Measurements from ENCODE around the gene ZNF195. TPM values are rescaled to one million over a fixed set of nuclear protein-coding genes. Genes with fewer than 3 reads are reported as not detected.
A peak's percentile ranks its signal among the peaks of the same experiment; 100 is the strongest.

The ZNF195 gene
- total and polyA plus RNA-seq, 4 donors: 13.2 to 29.6 (median 19.6) TPM

DNA sequence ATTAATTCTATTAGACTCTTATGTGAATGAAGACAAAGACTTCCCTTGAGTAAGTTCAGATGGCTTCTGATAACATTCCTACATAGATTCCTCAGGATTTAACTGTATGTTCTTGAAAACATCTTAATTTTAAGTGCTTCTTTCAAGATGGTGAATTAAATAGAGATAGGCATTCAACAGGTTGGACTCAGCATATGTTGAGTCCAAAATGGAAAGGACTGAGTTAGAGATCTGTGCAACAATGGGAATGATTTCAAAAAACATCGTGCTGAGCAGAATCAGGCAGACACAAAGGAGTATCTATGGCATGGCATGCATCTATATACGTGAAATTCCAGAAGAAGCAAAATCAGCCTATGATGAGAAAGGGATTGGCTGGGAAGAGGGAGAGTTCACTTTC is 36.2 kb downstream of the ZNF195 start:
- H3K27ac ChIP-seq (ENCODE audit: low read depth in 1 of 2, low read length in 1 of 2): no peak overlapping the region
- no peaks in the 10 kb centered on the region for H3K36me3 ChIP-seq (ENCODE audit: control insufficient read depth in 4 of 4, insufficient read depth in 4 of 4, low read length in 4 of 4)
- H3K9me3 ChIP-seq (ENCODE audit: control insufficient read depth in 4 of 4, insufficient read depth in 3 of 4, low read length in 3 of 4): peaks cover 0 to 8% (median 3%) of the 10 kb centered on the region in 4 donors
- H3K9ac ChIP-seq (ENCODE audit: insufficient read depth in 1 of 2, low read length in 2 of 2): no peak overlapping the region
- no peak for ATAC-seq (ENCODE audit: insufficient read depth, low FRiP score)
- WGBS, 2 donors: 79 to 80% methylated on average over 2 of the region's 2 CpGs
- TF ChIP-seq, protein P1, sequence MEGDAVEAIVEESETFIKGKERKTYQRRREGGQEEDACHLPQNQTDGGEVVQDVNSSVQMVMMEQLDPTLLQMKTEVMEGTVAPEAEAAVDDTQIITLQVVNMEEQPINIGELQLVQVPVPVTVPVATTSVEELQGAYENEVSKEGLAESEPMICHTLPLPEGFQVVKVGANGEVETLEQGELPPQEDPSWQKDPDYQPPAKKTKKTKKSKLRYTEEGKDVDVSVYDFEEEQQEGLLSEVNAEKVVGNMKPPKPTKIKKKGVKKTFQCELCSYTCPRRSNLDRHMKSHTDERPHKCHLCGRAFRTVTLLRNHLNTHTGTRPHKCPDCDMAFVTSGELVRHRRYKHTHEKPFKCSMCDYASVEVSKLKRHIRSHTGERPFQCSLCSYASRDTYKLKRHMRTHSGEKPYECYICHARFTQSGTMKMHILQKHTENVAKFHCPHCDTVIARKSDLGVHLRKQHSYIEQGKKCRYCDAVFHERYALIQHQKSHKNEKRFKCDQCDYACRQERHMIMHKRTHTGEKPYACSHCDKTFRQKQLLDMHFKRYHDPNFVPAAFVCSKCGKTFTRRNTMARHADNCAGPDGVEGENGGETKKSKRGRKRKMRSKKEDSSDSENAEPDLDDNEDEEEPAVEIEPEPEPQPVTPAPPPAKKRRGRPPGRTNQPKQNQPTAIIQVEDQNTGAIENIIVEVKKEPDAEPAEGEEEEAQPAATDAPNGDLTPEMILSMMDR (IDR thresholded peaks at IDR 0.05; ENCODE audit: control extremely low read depth, extremely low read depth): no peak
- DNase-seq: no peak
- no peak overlapping the region for H3K4me3 ChIP-seq
- peaks cover 0 to 2% (median 0%) of the 10 kb centered on the region in 5 donors for H3K4me1 ChIP-seq (ENCODE audit: control insufficient read depth in 5 of 5, insufficient read depth in 5 of 5, low read length in 5 of 5)
- H3K27me3 ChIP-seq (ENCODE audit: control insufficient read depth in 3 of 3, insufficient read depth in 3 of 3, low read length in 2 of 3): peaks cover 0 to 10% (median 8%) of the 10 kb centered on the region in 3 donors

DNA sequence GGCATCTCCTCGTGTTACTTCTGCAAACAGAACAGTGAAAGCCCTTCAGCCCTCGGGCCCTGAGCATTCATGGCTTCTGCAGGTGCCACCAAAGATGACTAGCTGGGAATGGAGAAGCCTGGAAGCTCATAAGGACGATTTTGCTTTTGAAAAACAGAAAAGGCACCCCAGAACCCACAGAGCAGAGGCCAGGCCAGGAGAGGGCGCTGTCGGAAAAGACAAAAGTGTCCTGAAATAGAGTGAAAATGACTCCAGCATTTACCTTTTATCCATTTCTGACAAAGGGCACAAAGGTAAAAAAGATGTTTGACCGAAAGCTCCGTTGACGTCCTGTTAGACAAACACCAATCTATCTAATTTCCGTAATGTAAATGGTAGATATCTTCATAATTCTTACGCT is 37.6 kb downstream of the ZNF195 start:
- no peaks in the 10 kb centered on the region for H3K36me3 ChIP-seq (ENCODE audit: control insufficient read depth in 4 of 4, insufficient read depth in 4 of 4, low read length in 4 of 4)
- DNase-seq (peak; percentile 27 to 37 (median 37)), ATAC-seq (ENCODE audit: insufficient read depth, low FRiP score) (no peak)
- peaks cover 0 to 4% (median under 1%) of the 10 kb centered on the region in 4 donors for H3K9me3 ChIP-seq (ENCODE audit: control insufficient read depth in 4 of 4, insufficient read depth in 3 of 4, low read length in 3 of 4)
- H3K9ac ChIP-seq (ENCODE audit: insufficient read depth in 1 of 2, low read length in 2 of 2): no peak overlapping the region
- H3K27me3 ChIP-seq (ENCODE audit: control insufficient read depth in 3 of 3, insufficient read depth in 3 of 3, low read length in 2 of 3): peaks cover 0 to 10% (median 8%) of the 10 kb centered on the region in 3 donors
- H3K27ac ChIP-seq (ENCODE audit: low read depth in 1 of 2, low read length in 1 of 2): no peak overlapping the region
- 22 to 28% methylated on average over 10 of the region's 10 CpGs for WGBS, 2 donors
- peaks cover 0 to 2% (median 0%) of the 10 kb centered on the region in 5 donors for H3K4me1 ChIP-seq (ENCODE audit: control insufficient read depth in 5 of 5, insufficient read depth in 5 of 5, low read length in 5 of 5)
- TF ChIP-seq, protein P1 (IDR thresholded peaks at IDR 0.05; ENCODE audit: control extremely low read depth, extremely low read depth): peak; percentile 66
- no peak overlapping the region for H3K4me3 ChIP-seq

DNA sequence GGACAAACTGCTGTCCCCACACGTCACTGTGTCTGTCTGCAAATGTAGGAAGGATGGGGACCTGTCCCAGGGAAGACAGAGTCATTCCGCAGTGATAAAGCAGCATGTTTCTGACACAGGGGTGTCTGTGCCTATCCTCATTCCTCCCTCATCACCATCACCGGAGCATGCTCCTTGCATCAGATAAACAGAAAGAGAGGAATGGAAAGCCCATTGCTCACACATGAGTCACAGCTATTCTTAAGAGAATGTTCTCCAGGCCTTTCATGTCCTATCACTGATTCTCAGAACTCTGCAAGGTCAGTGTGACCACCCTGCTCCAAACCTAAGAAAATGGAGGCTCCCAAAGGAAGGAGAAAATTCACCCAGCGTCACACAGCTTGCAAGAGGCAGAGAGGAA is 38.9 kb downstream of the ZNF195 start:
- H3K9ac ChIP-seq (ENCODE audit: insufficient read depth in 1 of 2, low read length in 2 of 2): no peak overlapping the region
- 79 to 94% methylated on average over 4 of the region's 4 CpGs for WGBS, 2 donors
- H3K36me3 ChIP-seq (ENCODE audit: control insufficient read depth in 4 of 4, insufficient read depth in 4 of 4, low read length in 4 of 4): no peaks in the 10 kb centered on the region
- H3K27ac ChIP-seq (ENCODE audit: low read depth in 1 of 2, low read length in 1 of 2): no peak overlapping the region
- H3K4me3 ChIP-seq: no peak overlapping the region
- H3K4me1 ChIP-seq (ENCODE audit: control insufficient read depth in 5 of 5, insufficient read depth in 5 of 5, low read length in 5 of 5): peaks cover 0 to 2% (median 0%) of the 10 kb centered on the region in 5 donors
- TF ChIP-seq, protein P1 (IDR thresholded peaks at IDR 0.05; ENCODE audit: control extremely low read depth, extremely low read depth): no peak
- H3K27me3 ChIP-seq (ENCODE audit: control insufficient read depth in 3 of 3, insufficient read depth in 3 of 3, low read length in 2 of 3): peaks cover 0 to 10% (median 8%) of the 10 kb centered on the region in 3 donors
- no peak for DNase-seq
- peak; percentile 34 for ATAC-seq (ENCODE audit: insufficient read depth, low FRiP score)
- peaks cover 0 to 2% (median 0%) of the 10 kb centered on the region in 4 donors for H3K9me3 ChIP-seq (ENCODE audit: control insufficient read depth in 4 of 4, insufficient read depth in 3 of 4, low read length in 3 of 4)

DNA sequence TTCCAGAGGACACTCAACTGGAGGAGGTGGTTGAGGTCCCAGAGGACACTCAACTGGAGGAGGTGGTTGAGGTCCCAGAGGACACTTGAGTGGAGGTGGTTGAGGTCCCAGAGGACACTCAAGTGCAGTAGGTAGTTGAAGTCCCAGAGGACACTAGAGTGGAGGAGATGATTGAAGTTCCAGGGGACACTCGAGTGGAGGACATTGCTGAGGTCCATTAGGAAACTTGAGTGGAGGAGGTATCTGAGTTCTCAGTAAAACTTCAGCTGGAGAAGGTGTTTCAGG is 39.7 kb downstream of the ZNF195 start:
- Histone ChIP-seq H3K9me3 (ENCODE audit: control insufficient read depth in 4 of 4, insufficient read depth in 3 of 4, low read length in 3 of 4) (peaks cover 0 to 2% (median 0%) of the 10 kb centered on the region in 4 donors), H3K4me1 (ENCODE audit: control insufficient read depth in 5 of 5, insufficient read depth in 5 of 5, low read length in 5 of 5) (peaks cover 0 to 2% (median 0%) of the 10 kb centered on the region in 5 donors), H3K27me3 (ENCODE audit: control insufficient read depth in 3 of 3, insufficient read depth in 3 of 3, low read length in 2 of 3) (peaks cover 0 to 10% (median 8%) of the 10 kb centered on the region in 3 donors), H3K9ac (ENCODE audit: insufficient read depth in 1 of 2, low read length in 2 of 2) (no peak overlapping the region), H3K27ac (ENCODE audit: low read depth in 1 of 2, low read length in 1 of 2) (no peak overlapping the region), H3K36me3 (ENCODE audit: control insufficient read depth in 4 of 4, insufficient read depth in 4 of 4, low read length in 4 of 4) (no peaks in the 10 kb centered on the region), H3K4me3 (no peak overlapping the region)
- TF ChIP-seq, protein P1 (IDR thresholded peaks at IDR 0.05; ENCODE audit: control extremely low read depth, extremely low read depth): no peak
- no peak for DNase-seq
- WGBS, 2 donors: 68 to 88% methylated on average over 1 of the region's 1 CpG
- ATAC-seq (ENCODE audit: insufficient read depth, low FRiP score): peak; percentile 30

All from lung (tissue), 12 donors.